NCI-H526 treated with DMSO at 0.1 percent for 48 hours (cell line): Measurements from ENCODE around the gene STPG4.
"Not testable (repeated sequence)": the region's sequence is repeated elsewhere in the genome, so short reads cannot be mapped to it uniquely, and the experiment has no call there.

Experiments
- DNase-seq: peaks from one replicate; lab custom pipeline; 2025; lab: John Stamatoyannopoulos, UW

STPG4 gene

GRCh38 chr2:47126783-47127182 is 28.3 kb downstream of the STPG4 start:
- DNase-seq: no peak

DNA sequence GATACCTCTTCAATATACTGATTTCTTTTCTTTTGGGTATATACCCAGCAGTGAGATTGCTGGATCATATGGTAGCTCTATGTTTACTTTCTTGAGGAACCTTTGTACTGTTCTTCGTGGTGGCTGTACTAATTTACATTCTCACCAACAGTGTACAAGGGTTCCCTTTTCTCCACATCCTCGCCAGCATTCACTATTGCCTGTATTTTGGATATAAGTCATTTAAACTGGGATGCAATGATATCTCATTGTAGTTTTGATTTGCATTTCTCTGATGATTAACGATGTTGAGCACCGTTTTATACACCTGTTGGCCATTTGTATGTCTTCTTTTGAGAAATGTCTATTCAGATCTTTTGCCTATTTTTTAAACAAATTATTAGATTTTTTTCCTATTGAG is 30.4 kb downstream of the STPG4 start:
- DNase-seq: not testable (repeated sequence)

- not testable (repeated sequence) for DNase-seq
Observed at GRCh38 chr2:47120424-47120823, 34.7 kb downstream of the STPG4 start.

GRCh38 chr2:47119001-47119400 is 36.1 kb downstream of the STPG4 start:
- DNase-seq: no peak

- DNase-seq: no peak
Observed at GRCh38 chr2:47118581-47118980, 36.5 kb downstream of the STPG4 start.

- DNase-seq: no peak
Observed at GRCh38 chr2:47112665-47113435, 42.3 kb downstream of the STPG4 start.

DNA sequence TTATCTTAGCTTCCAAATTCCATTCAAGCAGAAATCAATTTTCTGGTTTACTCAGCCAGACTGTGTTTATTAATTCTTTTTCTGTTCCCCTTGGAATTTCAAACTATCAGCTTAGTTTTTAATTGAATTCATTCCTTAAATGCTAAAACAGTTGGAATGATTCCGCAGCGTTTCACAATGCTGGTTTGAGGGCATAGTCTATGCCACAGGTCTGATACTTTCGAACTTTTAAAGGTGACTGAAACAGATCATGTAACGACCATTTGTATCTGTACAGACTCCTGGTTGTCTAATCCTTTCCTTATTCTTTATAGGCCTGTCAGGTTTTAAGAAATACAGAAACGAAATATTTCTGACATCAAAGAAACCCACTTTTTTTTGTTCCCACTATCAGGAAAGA is 45.4 kb downstream of the STPG4 start:
- DNase-seq: no peak

GRCh38 chr2:47109007-47109375 is 46.1 kb downstream of the STPG4 start:
- DNase-seq: no peak

GRCh38 chr2:47108267-47109006 is 46.7 kb downstream of the STPG4 start:
- not testable (repeated sequence) for DNase-seq

- DNase-seq: not testable (repeated sequence)
Observed at GRCh38 chr2:47107201-47107600, 47.9 kb downstream of the STPG4 start.

DNA sequence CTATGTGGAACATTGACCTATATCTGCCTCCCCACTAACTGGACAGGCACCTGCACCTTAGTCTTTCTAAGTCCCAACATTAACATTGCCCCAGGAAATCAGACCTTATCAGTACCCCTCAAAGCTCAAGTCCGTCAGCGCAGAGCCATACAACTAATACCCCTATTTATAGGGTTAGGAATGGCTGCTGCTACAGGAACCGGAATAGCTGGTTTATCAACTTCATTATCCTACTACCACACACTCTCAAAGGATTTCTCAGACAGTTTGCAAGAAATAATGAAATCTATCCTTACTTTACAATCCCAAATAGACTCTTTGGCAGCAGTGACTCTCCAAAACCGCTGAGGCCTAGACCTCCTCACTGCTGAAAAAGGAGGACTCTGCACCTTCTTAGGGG is 48.9 kb downstream of the STPG4 start:
- not testable (repeated sequence) for DNase-seq

DNA sequence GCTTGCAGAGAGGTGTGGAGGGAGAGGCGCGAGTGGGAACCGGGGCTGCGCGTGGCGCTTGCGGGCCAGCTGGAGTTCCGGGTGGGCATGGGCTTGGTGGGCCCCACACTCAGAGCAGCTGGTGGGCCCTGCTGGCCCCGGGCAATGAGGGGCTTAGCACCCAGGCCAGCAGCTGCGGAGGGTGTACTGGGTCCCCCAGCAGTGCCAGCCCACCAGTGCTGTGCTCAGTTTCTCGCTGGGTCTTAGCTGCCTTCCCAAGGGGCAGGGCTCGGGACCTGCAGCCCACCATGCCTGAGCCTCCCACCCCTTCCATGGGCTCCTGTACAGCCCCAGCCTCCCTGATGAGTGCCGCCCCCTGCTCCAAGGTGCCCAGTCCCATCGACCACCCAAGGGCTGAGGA is 55.4 kb downstream of the STPG4 start:
- not testable (repeated sequence) for DNase-seq

GRCh38 chr2:47098953-47099352 is 56.2 kb downstream of the STPG4 start:
- DNase-seq: no peak

DNA sequence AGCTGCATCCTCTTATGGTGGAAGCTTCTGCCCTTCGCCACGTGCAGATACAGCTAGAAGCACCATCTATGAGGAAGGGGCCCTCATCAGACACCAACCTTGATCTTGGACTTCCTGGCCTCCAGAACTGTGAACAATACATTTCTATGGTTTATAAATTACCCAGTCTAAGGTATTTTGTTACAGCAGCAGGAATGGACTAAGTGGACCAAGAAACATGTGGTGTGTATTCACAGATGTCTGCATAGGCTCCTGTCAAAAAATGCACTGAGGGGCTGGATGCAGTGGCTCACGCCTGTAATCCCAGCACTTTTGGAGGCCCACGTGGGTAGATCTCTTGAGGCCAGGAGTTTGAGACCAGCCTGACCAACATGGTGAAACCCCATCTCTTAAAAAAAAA is 57.5 kb downstream of the STPG4 start:
- no peak for DNase-seq

GRCh38 chr2:47096451-47096850 is 58.7 kb downstream of the STPG4 start:
- DNase-seq: no peak

DNA sequence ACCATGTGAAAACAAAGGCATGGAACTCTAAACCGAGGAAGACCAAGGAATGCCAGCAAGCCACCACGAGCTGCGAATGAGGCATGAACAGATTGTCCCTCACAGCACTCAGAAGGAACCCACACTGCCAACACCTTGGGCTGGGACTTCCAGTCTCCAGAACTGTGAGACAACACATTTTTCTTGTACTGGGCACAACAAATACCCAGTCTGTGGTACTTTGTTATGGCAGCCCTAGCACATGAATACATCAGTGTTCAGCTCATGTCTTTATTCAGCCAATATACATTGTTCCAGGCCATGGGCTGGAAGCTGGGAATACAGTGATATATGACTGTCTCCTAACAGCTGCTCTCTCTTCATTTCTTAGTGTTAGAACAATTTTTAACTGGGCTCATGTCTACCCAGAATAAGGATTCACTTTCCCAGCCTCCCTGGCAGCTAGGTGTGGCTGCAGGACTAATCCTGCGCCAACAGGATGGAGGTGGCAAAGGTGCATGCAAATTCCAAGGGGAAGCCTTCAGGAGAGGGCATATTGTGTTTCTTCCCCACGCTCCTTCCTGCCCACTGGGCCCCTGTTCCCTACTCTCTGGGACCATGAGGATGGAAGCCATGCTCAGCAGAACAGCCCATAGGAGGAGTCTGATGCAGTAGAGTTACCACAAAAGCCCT is 59.6 kb downstream of the STPG4 start:
- no peak for DNase-seq

- no peak for DNase-seq
Observed at GRCh38 chr2:47094511-47095142, 60.5 kb downstream of the STPG4 start.

- DNase-seq: no peak
Observed at GRCh38 chr2:47093626-47094025, 61.5 kb downstream of the STPG4 start.

- no peak for DNase-seq
Observed at GRCh38 chr2:47092465-47092864, 62.6 kb downstream of the STPG4 start.

- DNase-seq: no peak
Observed at GRCh38 chr2:47091118-47091517, 64.0 kb downstream of the STPG4 start.

- no peak for DNase-seq
Observed at GRCh38 chr2:47089083-47089464, 66.0 kb downstream of the STPG4 start.

DNA sequence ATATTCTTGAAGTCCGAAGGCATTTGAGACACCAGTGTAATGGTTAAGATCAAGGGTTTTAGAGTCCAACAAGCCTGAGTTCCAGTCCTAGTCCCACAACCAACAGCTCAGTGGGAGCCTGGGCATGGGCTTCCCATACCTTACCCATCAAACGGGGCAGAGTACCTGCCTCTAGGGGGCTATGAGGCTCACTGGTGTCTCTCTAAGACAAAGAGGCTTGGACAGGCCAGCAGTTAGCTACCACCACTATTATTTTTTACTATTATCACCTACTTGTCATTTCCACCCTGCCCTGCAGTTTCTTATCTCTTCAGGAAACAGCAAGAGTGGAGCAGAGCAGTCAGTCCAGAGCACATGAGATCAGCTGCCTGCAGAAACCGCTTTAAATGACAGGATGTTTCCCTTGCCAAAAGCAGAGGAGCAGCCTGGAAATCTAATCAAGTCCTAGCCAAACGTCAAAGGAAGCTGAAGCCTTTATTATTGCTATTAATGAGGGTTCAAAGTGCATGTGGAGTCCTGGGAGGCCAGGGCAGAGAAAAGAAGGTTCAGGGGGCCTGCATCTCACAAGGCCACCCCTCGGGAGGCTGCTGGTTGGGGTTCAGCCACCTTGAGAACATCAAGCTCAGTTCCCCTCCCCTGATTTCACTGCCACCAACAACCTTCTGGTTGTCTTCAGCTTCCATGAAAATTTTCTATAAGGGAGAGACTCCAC is 66.6 kb downstream of the STPG4 start:
- DNase-seq: no peak
